Measurements from ENCODE around the gene DDA1. TPM values are rescaled to one million over a fixed set of nuclear protein-coding genes. Genes with fewer than 3 reads are reported as not detected.
A peak's percentile ranks its signal among the peaks of the same experiment; 100 is the strongest.

Gene DDA1
- total and polyA plus RNA-seq, 9 of the 15 experiments (the other 6 are each of a cell fraction or from before 2014, with no cell fraction given), result 1.4 to 83.8 (median 33.8) TPM

GRCh38 chr19:17336872-17337674 is 27.7 kb downstream of the DDA1 start, which contains the start of gene GTPBP3 (continued):
- peak in 1 of 2 experiments; percentile 91; a peak in 1 of 4 replicates for TF ChIP-seq BCLAF1 (IDR thresholded peaks at IDR 0.05; ENCODE audit: borderline replicate concordance in 1 of 2, control insufficient read depth in 1 of 2, low read depth in 2 of 2, low read length in 1 of 2)
- TF ChIP-seq ZNF3 (CRISPR knock-in tag; IDR thresholded peaks at IDR 0.05), result no peak
- no peak for TF ChIP-seq POLR3G (IDR thresholded peaks at IDR 0.05; ENCODE audit: extremely low read depth, insufficient read length, insufficient replicate concordance)
- no peak for TF ChIP-seq ZKSCAN8 (CRISPR knock-in tag; IDR thresholded peaks at IDR 0.05)
- TF ChIP-seq KLF6 (CRISPR knock-in tag; IDR thresholded peaks at IDR 0.05; ENCODE audit: borderline replicate concordance), result no peak; the same call in 1 of the 2 replicates
- no peak for TF ChIP-seq NCOA4 (IDR thresholded peaks at IDR 0.05; ENCODE audit: partially characterized antibody)
- no peak for TF ChIP-seq CLOCK (CRISPR knock-in tag; IDR thresholded peaks at IDR 0.05; ENCODE audit: borderline replicate concordance)
- peak; percentile 95 for TF ChIP-seq TOE1 (IDR thresholded peaks at IDR 0.05; ENCODE audit: borderline replicate concordance)
- TF ChIP-seq TOE1 (CRISPR knock-in tag; IDR thresholded peaks at IDR 0.05; ENCODE audit: borderline replicate concordance, low read depth), result no peak; the same call in 1 of the 2 replicates
- peak; percentile 74 for TF ChIP-seq PHF20 (IDR thresholded peaks at IDR 0.05; ENCODE audit: partially characterized antibody)
- TF ChIP-seq RB1 (IDR thresholded peaks at IDR 0.05; ENCODE audit: low read depth), result peak; percentile 95; the same call in 1 of the 2 replicates
- no peak for TF ChIP-seq NFE2L1 (tag; IDR thresholded peaks at IDR 0.05; ENCODE audit: borderline replicate concordance, low read depth)
- no peak for TF ChIP-seq ZNF695 (CRISPR knock-in tag; IDR thresholded peaks at IDR 0.05)
- no peak for TF ChIP-seq ZNF449 (CRISPR knock-in tag; IDR thresholded peaks at IDR 0.05)
- TF ChIP-seq BHLHE40 (IDR thresholded peaks at IDR 0.05; ENCODE audit: low read length), result no peak

All from K562 (cell line).